ENCODE results near the gene HJURP.

Gene HJURP

GRCh38 chr2:233844836-233845235 is 9.5 kb downstream of the HJURP start:
- no peak for DNase-seq (ENCODE audit: low read depth)
- no peak overlapping the region for H3K4me3 ChIP-seq (ENCODE audit: control insufficient read depth, low read depth, low read length)
- no peak for TF ChIP-seq CTCF (conservative IDR thresholded peaks at IDR 0.05; ENCODE audit: control insufficient read depth, insufficient read depth, low read depth, low read length)

GRCh38 chr2:233844064-233844807 is 10.1 kb downstream of the HJURP start:
- no peak for DNase-seq (ENCODE audit: low read depth)
- no peak for TF ChIP-seq CTCF (conservative IDR thresholded peaks at IDR 0.05; ENCODE audit: control insufficient read depth, insufficient read depth, low read depth, low read length)
- no peak overlapping the region for H3K4me3 ChIP-seq (ENCODE audit: control insufficient read depth, low read depth, low read length)

GRCh38 chr2:233841183-233841582 is 13.2 kb downstream of the HJURP start:
- DNase-seq (ENCODE audit: low read depth) = no peak
- TF ChIP-seq CTCF (conservative IDR thresholded peaks at IDR 0.05; ENCODE audit: control insufficient read depth, insufficient read depth, low read depth, low read length) = no peak
- H3K4me3 ChIP-seq (ENCODE audit: control insufficient read depth, low read depth, low read length) = no peak overlapping the region

GRCh38 chr2:233840520-233840919 is 13.8 kb downstream of the HJURP start:
- DNase-seq (ENCODE audit: low read depth) = no peak
- TF ChIP-seq CTCF (conservative IDR thresholded peaks at IDR 0.05; ENCODE audit: control insufficient read depth, insufficient read depth, low read depth, low read length) = no peak
- no peak overlapping the region for H3K4me3 ChIP-seq (ENCODE audit: control insufficient read depth, low read depth, low read length)

GRCh38 chr2:233839447-233839820 is 14.9 kb downstream of the HJURP start:
- no peak overlapping the region for H3K4me3 ChIP-seq (ENCODE audit: control insufficient read depth, low read depth, low read length)
- TF ChIP-seq CTCF (conservative IDR thresholded peaks at IDR 0.05; ENCODE audit: control insufficient read depth, insufficient read depth, low read depth, low read length) = no peak
- no peak for DNase-seq (ENCODE audit: low read depth)

- H3K4me3 ChIP-seq (ENCODE audit: control insufficient read depth, low read depth, low read length) = no peak overlapping the region
- TF ChIP-seq CTCF (conservative IDR thresholded peaks at IDR 0.05; ENCODE audit: control insufficient read depth, insufficient read depth, low read depth, low read length) = no peak
- no peak for DNase-seq (ENCODE audit: low read depth)
Measured at GRCh38 chr2:233838726-233839446, 15.4 kb downstream of the HJURP start.
